NB4 (cell line): ENCODE data around the gene PIAS1.

ENCODE experiments used
- CTCF ChIP-seq: IDR thresholded peaks from one replicate; pipeline ENCODE4 v1.5.1; 2012; ENCODE audit warnings: low read depth, low read length
- MAX ChIP-seq: IDR thresholded peaks from 2 replicates; pipeline ENCODE4 v1.6.1; 2011; ENCODE audit warnings: low read depth, low read length
- MYC ChIP-seq: IDR thresholded peaks from 2 replicates; pipeline ENCODE4 v1.6.1; 2011; ENCODE audit warnings: low read depth, low read length
- POLR2A ChIP-seq: IDR thresholded peaks from 2 replicates; pipeline ENCODE4 v1.6.1; 2011; ENCODE audit warnings: mild to moderate bottlenecking; ENCODE audit not compliant: insufficient read length; ENCODE audit errors: extremely low read depth

- TF ChIP-seq POLR2A (no peak), MYC (no peak), MAX (no peak), CTCF (no peak)
These were observed 97.2 kb downstream of the PIAS1 start for GRCh38 chr15:68151277-68151676.
